ENCODE measurements around the gene CDIPT. TPM values are rescaled to one million over a fixed set of nuclear protein-coding genes. Genes with fewer than 3 reads are reported as not detected.
A peak's percentile ranks its signal among the peaks of the same experiment; 100 is the strongest.

The CDIPT gene
- total RNA-seq, 4 donors from 2014 or later, result 39.6 to 122 (median 91.2) TPM

- no peak for TF ChIP-seq POLR2A (IDR thresholded peaks at IDR 0.05)
- TF ChIP-seq CTCF (IDR thresholded peaks at IDR 0.05), result no peak
- Histone ChIP-seq H3K27ac (peak overlapping the region; percentile 63 to 98 (median 86)), H3K4me1 (peaks cover 4 to 82% (median 39%) of the 10 kb centered on the region in 4 donors), H3K36me3 (peaks cover 0 to 15% (median 0%) of the 10 kb centered on the region in 3 donors), H3K4me3 (peak overlapping the region in 2 of 4 donors; percentile 51 to 53), H3K9me3 (no peaks in the 10 kb centered on the region), H3K27me3 (no peaks in the 10 kb centered on the region)
- DNase-seq, result no peak
Measured at GRCh38 chr16:29812754-29813643, 50.0 kb downstream of the CDIPT start.

GRCh38 chr16:29811896-29812665, 50.9 kb downstream of the CDIPT start, which contains the start of gene PRRT2:
Gene PRRT2, plus strand, starts transcription at chr16:29812193. Its CDS starts 862 bp downstream, at chr16:29813055.
- TF ChIP-seq POLR2A (IDR thresholded peaks at IDR 0.05), result no peak
- no peak for TF ChIP-seq CTCF (IDR thresholded peaks at IDR 0.05)
- Histone ChIP-seq H3K36me3 (peaks cover 0 to 15% (median 0%) of the 10 kb centered on the region in 3 donors), H3K4me1 (peaks cover 4 to 74% (median 36%) of the 10 kb centered on the region in 4 donors), H3K27me3 (no peaks in the 10 kb centered on the region), H3K27ac (peak within 1 kb of the TSS; percentile 63 to 98 (median 86)), H3K4me3 (peak within 1 kb of the TSS; percentile 30 to 62 (median 52)), H3K9me3 (no peaks in the 10 kb centered on the region)
- peak; percentile 51 to 72 (median 61) for DNase-seq

GRCh38 chr16:29811170-29811895, 51.7 kb downstream of the CDIPT start:
- Histone ChIP-seq H3K9me3 (no peaks in the 10 kb centered on the region), H3K36me3 (peaks cover 0 to 15% (median 0%) of the 10 kb centered on the region in 3 donors), H3K27ac (peak overlapping the region; percentile 63 to 98 (median 86)), H3K4me3 (peak overlapping the region; percentile 30 to 62 (median 52)), H3K4me1 (peaks cover 4 to 69% (median 35%) of the 10 kb centered on the region in 4 donors), H3K27me3 (no peaks in the 10 kb centered on the region)
- peak; percentile 81 to 96 (median 95) for DNase-seq
- no peak for TF ChIP-seq CTCF (IDR thresholded peaks at IDR 0.05)
- peak in 1 of 2 donors; percentile 23 for TF ChIP-seq POLR2A (IDR thresholded peaks at IDR 0.05)

- peak overlapping the region; percentile 63 to 98 (median 86) for H3K27ac ChIP-seq
- no peaks in the 10 kb centered on the region for H3K9me3 ChIP-seq
- no peak for DNase-seq
- peak overlapping the region in 3 of 4 donors; percentile 51 to 62 (median 53) for H3K4me3 ChIP-seq
- peaks cover 0 to 15% (median 0%) of the 10 kb centered on the region in 3 donors for H3K36me3 ChIP-seq
- H3K27me3 ChIP-seq, result no peaks in the 10 kb centered on the region
- H3K4me1 ChIP-seq, result peaks cover 4 to 69% (median 35%) of the 10 kb centered on the region in 4 donors
- TF ChIP-seq CTCF (IDR thresholded peaks at IDR 0.05) (no peak), POLR2A (IDR thresholded peaks at IDR 0.05) (no peak)
Measured at GRCh38 chr16:29810699-29811169, 52.3 kb downstream of the CDIPT start.

Measured in Peyer's patch (tissue), 4 donors.